ENCODE results near the gene EBF3. TPM values are rescaled to one million over a fixed set of nuclear protein-coding genes. Genes with fewer than 3 reads are reported as not detected.

The EBF3 gene
- total and polyA plus RNA-seq, 9 of the 15 experiments (the other 6 are each of a cell fraction or from before 2014, with no cell fraction given), result not detected

DNA sequence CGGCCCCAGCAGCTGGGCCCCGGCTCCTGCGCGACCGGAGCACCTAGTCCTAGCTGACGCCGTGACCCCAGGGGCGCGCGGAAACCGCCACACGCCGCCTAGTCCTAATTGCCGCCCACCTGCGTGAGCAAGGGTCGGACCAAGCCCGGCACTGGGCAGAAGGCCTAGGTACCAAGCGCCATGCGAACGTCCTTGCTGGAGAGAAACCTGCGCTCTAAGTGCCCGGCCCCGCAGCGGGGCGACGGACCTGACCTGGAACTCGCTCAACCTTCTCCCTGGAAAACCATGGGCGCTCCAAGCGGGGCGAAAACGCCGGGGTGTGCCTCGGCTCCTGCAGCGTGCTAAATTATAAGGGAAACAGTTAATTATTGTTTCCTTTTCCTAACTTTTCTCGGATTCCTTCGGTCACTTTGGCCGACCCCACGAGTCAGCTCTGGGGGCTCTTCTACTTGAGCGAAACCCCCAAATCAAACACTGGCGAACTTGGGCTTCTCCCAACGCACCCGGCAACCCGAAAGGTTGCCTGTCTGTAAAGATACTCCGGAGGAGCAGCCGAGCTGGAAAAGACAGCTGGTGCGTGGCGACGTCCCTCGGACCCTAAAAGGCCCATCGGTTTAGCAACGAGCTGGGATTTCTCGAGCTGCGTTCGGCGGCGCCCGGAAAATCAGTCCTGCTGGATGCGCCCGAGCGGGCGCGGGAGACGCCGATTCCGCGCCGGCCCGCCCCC is 5.3 kb upstream of the EBF3 start (continued):
- TF ChIP-seq, protein P1, sequence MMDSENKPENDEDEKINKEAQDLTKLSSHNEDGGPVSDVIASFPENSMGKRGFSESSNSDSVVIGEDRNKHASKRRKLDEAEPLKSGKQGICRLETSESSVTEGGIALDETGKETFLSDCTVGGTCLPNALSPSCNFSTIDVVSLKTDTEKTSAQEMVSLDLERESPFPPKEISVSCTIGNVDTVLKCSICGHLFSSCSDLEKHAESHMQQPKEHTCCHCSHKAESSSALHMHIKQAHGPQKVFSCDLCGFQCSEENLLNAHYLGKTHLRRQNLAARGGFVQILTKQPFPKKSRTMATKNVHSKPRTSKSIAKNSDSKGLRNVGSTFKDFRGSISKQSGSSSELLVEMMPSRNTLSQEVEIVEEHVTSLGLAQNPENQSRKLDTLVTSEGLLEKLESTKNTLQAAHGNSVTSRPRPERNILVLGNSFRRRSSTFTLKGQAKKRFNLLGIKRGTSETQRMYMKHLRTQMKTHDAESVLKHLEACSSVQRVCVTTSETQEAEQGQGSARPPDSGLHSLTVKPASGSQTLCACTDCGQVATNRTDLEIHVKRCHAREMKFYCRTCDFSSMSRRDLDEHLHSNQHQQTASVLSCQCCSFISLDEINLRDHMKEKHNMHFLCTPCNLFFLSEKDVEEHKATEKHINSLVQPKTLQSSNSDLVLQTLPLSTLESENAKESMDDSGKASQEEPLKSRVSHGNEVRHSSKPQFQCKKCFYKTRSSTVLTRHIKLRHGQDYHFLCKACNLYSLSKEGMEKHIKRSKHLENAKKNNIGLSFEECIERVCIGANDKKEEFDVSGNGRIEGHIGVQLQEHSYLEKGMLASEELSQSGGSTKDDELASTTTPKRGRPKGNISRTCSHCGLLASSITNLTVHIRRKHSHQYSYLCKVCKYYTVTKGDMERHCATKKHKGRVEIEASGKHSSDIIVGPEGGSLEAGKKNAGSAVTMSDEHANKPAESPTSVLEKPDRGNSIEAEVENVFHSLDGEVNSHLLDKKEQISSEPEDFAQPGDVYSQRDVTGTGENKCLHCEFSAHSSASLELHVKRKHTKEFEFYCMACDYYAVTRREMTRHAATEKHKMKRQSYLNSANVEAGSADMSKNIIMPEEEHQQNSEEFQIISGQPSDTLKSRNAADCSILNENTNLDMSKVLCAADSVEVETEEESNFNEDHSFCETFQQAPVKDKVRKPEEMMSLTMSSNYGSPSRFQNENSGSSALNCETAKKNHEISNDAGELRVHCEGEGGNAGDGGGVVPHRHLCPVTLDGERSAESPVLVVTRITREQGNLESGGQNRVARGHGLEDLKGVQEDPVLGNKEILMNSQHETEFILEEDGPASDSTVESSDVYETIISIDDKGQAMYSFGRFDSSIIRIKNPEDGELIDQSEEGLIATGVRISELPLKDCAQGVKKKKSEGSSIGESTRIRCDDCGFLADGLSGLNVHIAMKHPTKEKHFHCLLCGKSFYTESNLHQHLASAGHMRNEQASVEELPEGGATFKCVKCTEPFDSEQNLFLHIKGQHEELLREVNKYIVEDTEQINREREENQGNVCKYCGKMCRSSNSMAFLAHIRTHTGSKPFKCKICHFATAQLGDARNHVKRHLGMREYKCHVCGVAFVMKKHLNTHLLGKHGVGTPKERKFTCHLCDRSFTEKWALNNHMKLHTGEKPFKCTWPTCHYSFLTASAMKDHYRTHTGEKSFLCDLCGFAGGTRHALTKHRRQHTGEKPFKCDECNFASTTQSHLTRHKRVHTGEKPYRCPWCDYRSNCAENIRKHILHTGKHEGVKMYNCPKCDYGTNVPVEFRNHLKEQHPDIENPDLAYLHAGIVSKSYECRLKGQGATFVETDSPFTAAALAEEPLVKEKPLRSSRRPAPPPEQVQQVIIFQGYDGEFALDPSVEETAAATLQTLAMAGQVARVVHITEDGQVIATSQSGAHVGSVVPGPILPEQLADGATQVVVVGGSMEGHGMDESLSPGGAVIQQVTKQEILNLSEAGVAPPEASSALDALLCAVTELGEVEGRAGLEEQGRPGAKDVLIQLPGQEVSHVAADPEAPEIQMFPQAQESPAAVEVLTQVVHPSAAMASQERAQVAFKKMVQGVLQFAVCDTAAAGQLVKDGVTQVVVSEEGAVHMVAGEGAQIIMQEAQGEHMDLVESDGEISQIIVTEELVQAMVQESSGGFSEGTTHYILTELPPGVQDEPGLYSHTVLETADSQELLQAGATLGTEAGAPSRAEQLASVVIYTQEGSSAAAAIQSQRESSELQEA (IDR thresholded peaks at IDR 0.05; ENCODE audit: low read depth), result no peak
- TF ChIP-seq MYBL2 (IDR thresholded peaks at IDR 0.05; ENCODE audit: low read depth), result no peak
- no peak for TF ChIP-seq MYBL2 (CRISPR knock-in tag; IDR thresholded peaks at IDR 0.05; ENCODE audit: borderline replicate concordance)
- TF ChIP-seq ASH1L (IDR thresholded peaks at IDR 0.05; ENCODE audit: borderline replicate concordance, low read depth, partially characterized antibody), result no peak
- TF ChIP-seq MCM2 (IDR thresholded peaks at IDR 0.05; ENCODE audit: low read depth), result no peak
- no peak for TF ChIP-seq CSDE1 (IDR thresholded peaks at IDR 0.05)
- TF ChIP-seq, protein P2, sequence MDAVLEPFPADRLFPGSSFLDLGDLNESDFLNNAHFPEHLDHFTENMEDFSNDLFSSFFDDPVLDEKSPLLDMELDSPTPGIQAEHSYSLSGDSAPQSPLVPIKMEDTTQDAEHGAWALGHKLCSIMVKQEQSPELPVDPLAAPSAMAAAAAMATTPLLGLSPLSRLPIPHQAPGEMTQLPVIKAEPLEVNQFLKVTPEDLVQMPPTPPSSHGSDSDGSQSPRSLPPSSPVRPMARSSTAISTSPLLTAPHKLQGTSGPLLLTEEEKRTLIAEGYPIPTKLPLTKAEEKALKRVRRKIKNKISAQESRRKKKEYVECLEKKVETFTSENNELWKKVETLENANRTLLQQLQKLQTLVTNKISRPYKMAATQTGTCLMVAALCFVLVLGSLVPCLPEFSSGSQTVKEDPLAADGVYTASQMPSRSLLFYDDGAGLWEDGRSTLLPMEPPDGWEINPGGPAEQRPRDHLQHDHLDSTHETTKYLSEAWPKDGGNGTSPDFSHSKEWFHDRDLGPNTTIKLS (IDR thresholded peaks at IDR 0.05; ENCODE audit: borderline replicate concordance, low read depth), result no peak
- TF ChIP-seq, protein P3, sequence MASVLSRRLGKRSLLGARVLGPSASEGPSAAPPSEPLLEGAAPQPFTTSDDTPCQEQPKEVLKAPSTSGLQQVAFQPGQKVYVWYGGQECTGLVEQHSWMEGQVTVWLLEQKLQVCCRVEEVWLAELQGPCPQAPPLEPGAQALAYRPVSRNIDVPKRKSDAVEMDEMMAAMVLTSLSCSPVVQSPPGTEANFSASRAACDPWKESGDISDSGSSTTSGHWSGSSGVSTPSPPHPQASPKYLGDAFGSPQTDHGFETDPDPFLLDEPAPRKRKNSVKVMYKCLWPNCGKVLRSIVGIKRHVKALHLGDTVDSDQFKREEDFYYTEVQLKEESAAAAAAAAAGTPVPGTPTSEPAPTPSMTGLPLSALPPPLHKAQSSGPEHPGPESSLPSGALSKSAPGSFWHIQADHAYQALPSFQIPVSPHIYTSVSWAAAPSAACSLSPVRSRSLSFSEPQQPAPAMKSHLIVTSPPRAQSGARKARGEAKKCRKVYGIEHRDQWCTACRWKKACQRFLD (CRISPR knock-in tag; IDR thresholded peaks at IDR 0.05), result no peak
- no peak for TF ChIP-seq RBM34 (IDR thresholded peaks at IDR 0.05; ENCODE audit: borderline replicate concordance, insufficient read depth, low read length)
- no peak for TF ChIP-seq HNRNPLL (IDR thresholded peaks at IDR 0.05; ENCODE audit: low read depth, low read length, poor library complexity, severe bottlenecking)
- TF ChIP-seq DNMT1 (IDR thresholded peaks at IDR 0.05), result no peak
- no peak for TF ChIP-seq U2AF1 (optimal IDR thresholded peaks at IDR 0.05; ENCODE audit: low read depth, low read length)
- TF ChIP-seq HDAC3 (IDR thresholded peaks at IDR 0.05; ENCODE audit: borderline replicate concordance, partially characterized antibody), result no peak
- TF ChIP-seq DDX20 (tag; IDR thresholded peaks at IDR 0.05; ENCODE audit: low read depth), result no peak
